ENCODE results near the gene PTF1A.

GRCh38 chr10:23195846-23196600 lies 3.9 kb downstream of the PTF1A start:
- TF ChIP-seq, protein P1, sequence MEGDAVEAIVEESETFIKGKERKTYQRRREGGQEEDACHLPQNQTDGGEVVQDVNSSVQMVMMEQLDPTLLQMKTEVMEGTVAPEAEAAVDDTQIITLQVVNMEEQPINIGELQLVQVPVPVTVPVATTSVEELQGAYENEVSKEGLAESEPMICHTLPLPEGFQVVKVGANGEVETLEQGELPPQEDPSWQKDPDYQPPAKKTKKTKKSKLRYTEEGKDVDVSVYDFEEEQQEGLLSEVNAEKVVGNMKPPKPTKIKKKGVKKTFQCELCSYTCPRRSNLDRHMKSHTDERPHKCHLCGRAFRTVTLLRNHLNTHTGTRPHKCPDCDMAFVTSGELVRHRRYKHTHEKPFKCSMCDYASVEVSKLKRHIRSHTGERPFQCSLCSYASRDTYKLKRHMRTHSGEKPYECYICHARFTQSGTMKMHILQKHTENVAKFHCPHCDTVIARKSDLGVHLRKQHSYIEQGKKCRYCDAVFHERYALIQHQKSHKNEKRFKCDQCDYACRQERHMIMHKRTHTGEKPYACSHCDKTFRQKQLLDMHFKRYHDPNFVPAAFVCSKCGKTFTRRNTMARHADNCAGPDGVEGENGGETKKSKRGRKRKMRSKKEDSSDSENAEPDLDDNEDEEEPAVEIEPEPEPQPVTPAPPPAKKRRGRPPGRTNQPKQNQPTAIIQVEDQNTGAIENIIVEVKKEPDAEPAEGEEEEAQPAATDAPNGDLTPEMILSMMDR (IDR thresholded peaks at IDR 0.05; ENCODE audit: insufficient read depth, low read depth, low read length): no peak
- no peak for TF ChIP-seq EZH2 (IDR thresholded peaks at IDR 0.05; ENCODE audit: insufficient read depth, low read length)
